HepG2 (cell line): Measurements from ENCODE around the gene KCNK6. TPM values are rescaled to one million over a fixed set of nuclear protein-coding genes. Genes with fewer than 3 reads are reported as not detected.

ENCODE experiments used
- ATAC-seq: fragments of 200-7000 bp; cut with Tn5 transposase; 3 replicates; pipeline ENCODE4 v1.9.1; 2020; ENCODE audit warnings: mild to moderate bottlenecking, moderate library complexity
- BruUV-seq: library from RNA; stranded (reverse); fragments of 400-500 nt; replicated peaks from 2 replicates; lab custom pipeline; 2021; lab: Mats Ljungman, UMichigan
- CTCF ChIA-PET: fragments of 300-600 bp; formaldehyde crosslinking; extraction: SDS; loops from one replicate; lab custom pipeline; 2021; ENCODE audit warnings: low total read pairs, inconsistent platforms, low intra/inter-chr PET ratio; lab: Yijun Ruan, JAX
- POLR2A ChIA-PET: fragments of 350-600 bp; sonication (Branson Sonifier 250); formaldehyde crosslinking; loops from one replicate; lab custom pipeline; 2020; ENCODE audit warnings: antibody characterized with exemption, inconsistent platforms; lab: Yijun Ruan, JAX
- DNase-seq: peaks from one replicate; pipeline ENCODE4 v3.0.0-alpha.2; 2015; ENCODE audit warnings: low spot score
- FAIRE-seq: peaks from 3 replicates; lab custom pipeline; 2011; peaks lifted over from hg19 to GRCh38; lab: Jason Lieb, UNC
- H2AFZ ChIP-seq: one replicate; pipeline ENCODE4 v1.6.1; 2011; ENCODE audit warnings: low read length, inconsistent platforms
- H3K27ac ChIP-seq: fragments of 300-600 bp; 3 replicates; pipeline ENCODE4 v1.8.0; 2011; ENCODE audit warnings: mixed run types, mild to moderate bottlenecking, mixed read lengths, low read length, inconsistent platforms; ENCODE audit not compliant: insufficient read depth; ENCODE audit errors: extremely low read length
- H3K27me3 ChIP-seq, 2 experiments: fragments of 200-600 bp in 1 of 2; 2 replicates in 1 of 2; 3 replicates in 1 of 2; pipeline versions ENCODE4 v1.6.0 to v1.8.0; 2011; ENCODE audit warnings: low read length in 2 of 2, mild to moderate bottlenecking in 2 of 2, moderate library complexity in 2 of 2, inconsistent platforms in 1 of 2; ENCODE audit not compliant: insufficient read depth in 2 of 2, control insufficient read depth in 1 of 2
- H3K36me3 ChIP-seq, 2 experiments: fragments of 200-600 bp in 1 of 2; replicated peaks in 1 of 2; 2 replicates in 1 of 2; 3 replicates in 1 of 2; pipeline versions ENCODE4 v1.5.1 to v1.8.0; 2011; ENCODE audit warnings: low read length in 2 of 2, inconsistent platforms in 1 of 2; ENCODE audit not compliant: insufficient read depth in 2 of 2, control insufficient read depth in 1 of 2
- H3K4me1 ChIP-seq: 2 replicates; pipeline ENCODE4 v1.5.1; 2012; ENCODE audit warnings: low read length, inconsistent platforms; ENCODE audit not compliant: insufficient read depth
- H3K4me2 ChIP-seq: 2 replicates; pipeline ENCODE4 v1.6.0; 2011; ENCODE audit warnings: low read depth, low read length, inconsistent platforms
- H3K4me3 ChIP-seq, 3 experiments: fragments of 200-600 bp in 1 of 3; sonication (generic), shearing (Covaris generic) in 1 of 3; replicated peaks in 1 of 3; 2 replicates each; pipeline ENCODE4 v1.5.1; 2011 to 2016; ENCODE audit warnings: low read length in 3 of 3, inconsistent platforms in 2 of 3, low read depth in 2 of 3, mild to moderate bottlenecking in 2 of 3, control low read depth in 1 of 3, mixed read lengths in 1 of 3; ENCODE audit not compliant: insufficient read depth in 1 of 3
- H3K79me2 ChIP-seq: one replicate; pipeline ENCODE4 v1.6.1; 2011; ENCODE audit warnings: low read length, inconsistent platforms; ENCODE audit not compliant: insufficient read depth
- H3K9ac ChIP-seq: 2 replicates; pipeline ENCODE4 v1.6.0; 2011; ENCODE audit warnings: mild to moderate bottlenecking, low read depth, low read length, inconsistent platforms; ENCODE audit not compliant: insufficient read depth
- H3K9me3 ChIP-seq: 2 replicates; pipeline ENCODE4 v1.5.1; 2012; ENCODE audit warnings: mild to moderate bottlenecking, low read length
- H4K20me1 ChIP-seq: 2 replicates; pipeline ENCODE4 v1.6.0; 2011; ENCODE audit warnings: inconsistent platforms, mild to moderate bottlenecking, low read length, moderate library complexity; ENCODE audit not compliant: insufficient read depth
- EZH2 ChIP-seq: conservative IDR thresholded peaks from 2 replicates; pipeline ENCODE4 v1.6.1; 2012; ENCODE audit warnings: mild to moderate bottlenecking, low read depth, low read length, moderate library complexity
- MAZ ChIP-seq, 2 experiments: sonication (generic) in 1 of 2; formaldehyde crosslinking in 1 of 2; IDR thresholded peaks; 2 replicates each; pipeline versions ENCODE4 v1.5.0 to v1.6.1; 2012 to 2020; ENCODE audit warnings: low read depth in 2 of 2, mild to moderate bottlenecking in 2 of 2, borderline replicate concordance in 1 of 2, improper control_type of control experiment in 1 of 2, low read length in 1 of 2, missing genetic modification reagents in 1 of 2, moderate library complexity in 1 of 2
- RAD21 ChIP-seq: fragments of 450-650 bp; formaldehyde crosslinking; IDR thresholded peaks from 2 replicates; pipeline ENCODE4 v1.5.0; 2020; ENCODE audit warnings: mild to moderate bottlenecking
- ZNF20 ChIP-seq: sonication (generic); formaldehyde crosslinking; IDR thresholded peaks from 2 replicates; pipeline ENCODE4 v1.4.0; 2020; ENCODE audit warnings: mild to moderate bottlenecking, moderate library complexity, missing genetic modification reagents
- ZNF280B ChIP-seq: sonication (generic); formaldehyde crosslinking; IDR thresholded peaks from 2 replicates; pipeline ENCODE4 v1.5.0; 2020; ENCODE audit warnings: missing genetic modification reagents, mild to moderate bottlenecking, borderline replicate concordance
- ZNF792 ChIP-seq: IDR thresholded peaks from 2 replicates; pipeline ENCODE4 v1.6.1; 2016
- WGBS: methylation state at CpG from one replicate; pipeline ENCODE4 v1.1.6; 2017; ENCODE audit warnings: low lambda C conversion rate; 5-methylcytosine and 5-hydroxymethylcytosine counted together
- in situ Hi-C: cut with HindIII; loops from 2 replicates; pipeline ENCODE4 v1.10.0; 2017; ENCODE audit warnings: low pct_unique_long_range_greater_than_20kb; ENCODE audit not compliant: extremely low pct_ligation_motif_present
- intact Hi-C: fragments of 100-400 bp; cut with micrococcal nuclease; formaldehyde crosslinking; loops from one replicate; pipeline ENCODE4 v1.10.0; 2022; ENCODE audit not compliant: unreplicated experiment
- polyA plus RNA-seq, 8 experiments: library from polyadenylated mRNA; depleted of rRNA in 3 of 8; stranded (reverse) in 7 of 8; unstranded in 1 of 8; fragments of >200 nt; fragmentation: Illumina TruSeq in 4 of 8; extraction: Trizol in 4 of 8; gene quantifications; 2 replicates each; pipeline versions ENCODE4 v1.2.1 to v1.2.3, GENCODE V29; 2011 to 2016; ENCODE audit warnings: low read depth in 4 of 8, missing spikeins in 1 of 8, mixed read lengths in 1 of 8; ENCODE audit not compliant: insufficient read depth in 1 of 8
- total RNA-seq, 5 experiments: library from RNA; depleted of rRNA; stranded (reverse); fragments of >200 nt; fragmentation: Illumina TruSeq; extraction: Trizol; gene quantifications; 2 replicates each; pipeline ENCODE4 v1.2.3, GENCODE V29; 2016; ENCODE audit warnings: low read depth in 1 of 5
- TF ChIP-seq, protein P1 (sequence below): sonication (generic); formaldehyde crosslinking; conservative IDR thresholded peaks from 2 replicates; pipeline ENCODE4 v1.4.0; 2020; ENCODE audit warnings: missing genetic modification reagents
- TF ChIP-seq, protein P2 (sequence below): sonication (generic); formaldehyde crosslinking; IDR thresholded peaks from 2 replicates; pipeline ENCODE4 v1.4.0; 2020; ENCODE audit warnings: missing genetic modification reagents

Gene KCNK6
- total and polyA plus RNA-seq, 2 of the 13 experiments (the other 11 are each of a cell fraction or from before 2014, with no cell fraction given): 0.03 TPM; not detected in 1

DNA sequence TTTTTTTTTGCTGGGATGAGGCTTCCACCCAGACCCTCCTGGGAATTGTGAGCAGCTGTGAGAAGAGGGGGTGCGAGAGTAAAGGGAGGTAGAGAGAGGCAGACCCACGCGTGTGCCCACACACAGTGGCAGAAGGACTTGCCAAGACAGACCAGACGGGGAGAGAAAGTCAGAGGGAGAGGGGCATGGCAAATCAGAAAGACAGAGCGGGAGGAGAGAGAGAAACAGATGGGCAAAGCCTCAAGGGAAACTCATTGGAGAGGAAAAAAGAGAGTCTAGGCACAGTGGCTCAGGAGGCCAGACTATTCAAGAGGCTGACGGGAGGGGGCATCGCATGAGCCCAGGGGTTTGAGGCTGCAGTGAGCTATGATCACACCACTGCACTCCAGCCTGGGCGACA, 33.0 kb downstream of the KCNK6 start:
- no peaks in the 10 kb centered on the region for H3K4me1 ChIP-seq
- H3K9me3 ChIP-seq: no peaks in the 10 kb centered on the region
- no peaks in the 10 kb centered on the region for H3K36me3 ChIP-seq
- in situ Hi-C loops: no loop called here
- H3K27me3 ChIP-seq: peaks cover 4 to 20% of the 10 kb centered on the region in 2 experiments; a peak in 4 of 5 replicates
- H2AFZ ChIP-seq: no peak overlapping the region
- BruUV-seq: no TSS peak
- no peak overlapping the region for H3K27ac ChIP-seq
- DNase-seq (no peak), FAIRE-seq (no peak), ATAC-seq (no peak)
- CTCF ChIA-PET: no interaction called here
- no peaks in the 10 kb centered on the region for H4K20me1 ChIP-seq
- POLR2A ChIA-PET: no interaction called here
- H3K4me3 ChIP-seq: no peak overlapping the region
- WGBS: 49% methylated on average over 8 of the region's 8 CpGs
- no peak overlapping the region for H3K9ac ChIP-seq
- no peaks in the 10 kb centered on the region for H3K79me2 ChIP-seq
- intact Hi-C loops: no loop called here
- TF ChIP-seq, protein P1, sequence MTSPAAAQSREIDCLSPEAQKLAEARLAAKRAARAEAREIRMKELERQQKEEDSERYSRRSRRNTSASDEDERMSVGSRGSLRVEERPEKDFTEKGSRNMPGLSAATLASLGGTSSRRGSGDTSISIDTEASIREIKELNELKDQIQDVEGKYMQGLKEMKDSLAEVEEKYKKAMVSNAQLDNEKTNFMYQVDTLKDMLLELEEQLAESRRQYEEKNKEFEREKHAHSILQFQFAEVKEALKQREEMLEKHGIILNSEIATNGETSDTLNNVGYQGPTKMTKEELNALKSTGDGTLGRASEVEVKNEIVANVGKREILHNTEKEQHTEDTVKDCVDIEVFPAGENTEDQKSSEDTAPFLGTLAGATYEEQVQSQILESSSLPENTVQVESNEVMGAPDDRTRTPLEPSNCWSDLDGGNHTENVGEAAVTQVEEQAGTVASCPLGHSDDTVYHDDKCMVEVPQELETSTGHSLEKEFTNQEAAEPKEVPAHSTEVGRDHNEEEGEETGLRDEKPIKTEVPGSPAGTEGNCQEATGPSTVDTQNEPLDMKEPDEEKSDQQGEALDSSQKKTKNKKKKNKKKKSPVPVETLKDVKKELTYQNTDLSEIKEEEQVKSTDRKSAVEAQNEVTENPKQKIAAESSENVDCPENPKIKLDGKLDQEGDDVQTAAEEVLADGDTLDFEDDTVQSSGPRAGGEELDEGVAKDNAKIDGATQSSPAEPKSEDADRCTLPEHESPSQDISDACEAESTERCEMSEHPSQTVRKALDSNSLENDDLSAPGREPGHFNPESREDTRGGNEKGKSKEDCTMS: no peak
- TF ChIP-seq, protein P2, sequence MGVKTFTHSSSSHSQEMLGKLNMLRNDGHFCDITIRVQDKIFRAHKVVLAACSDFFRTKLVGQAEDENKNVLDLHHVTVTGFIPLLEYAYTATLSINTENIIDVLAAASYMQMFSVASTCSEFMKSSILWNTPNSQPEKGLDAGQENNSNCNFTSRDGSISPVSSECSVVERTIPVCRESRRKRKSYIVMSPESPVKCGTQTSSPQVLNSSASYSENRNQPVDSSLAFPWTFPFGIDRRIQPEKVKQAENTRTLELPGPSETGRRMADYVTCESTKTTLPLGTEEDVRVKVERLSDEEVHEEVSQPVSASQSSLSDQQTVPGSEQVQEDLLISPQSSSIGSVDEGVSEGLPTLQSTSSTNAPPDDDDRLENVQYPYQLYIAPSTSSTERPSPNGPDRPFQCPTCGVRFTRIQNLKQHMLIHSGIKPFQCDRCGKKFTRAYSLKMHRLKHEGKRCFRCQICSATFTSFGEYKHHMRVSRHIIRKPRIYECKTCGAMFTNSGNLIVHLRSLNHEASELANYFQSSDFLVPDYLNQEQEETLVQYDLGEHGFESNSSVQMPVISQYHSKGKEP (CRISPR knock-in tag): no peak
- no peak for TF ChIP-seq EZH2
- TF ChIP-seq ZNF792 (CRISPR knock-in tag): no peak
- TF ChIP-seq MAZ (IDR thresholded peaks at IDR 0.05; ENCODE audit: borderline replicate concordance, low read depth, low read length): no peak
- no peak for TF ChIP-seq MAZ (CRISPR knock-in tag; IDR thresholded peaks at IDR 0.05; ENCODE audit: low read depth)
- TF ChIP-seq ZNF20 (CRISPR knock-in tag): no peak
- no peak for TF ChIP-seq ZNF280B
- TF ChIP-seq RAD21 (CRISPR knock-in tag): no peak
- no peak overlapping the region for H3K4me2 ChIP-seq
